CD4-positive, alpha-beta T cell treated with Interleukin-4 for 1 hour (primary cell): ENCODE results near the gene PRSS22.

Experiments
- DNase-seq, 2 donors: peaks; one replicate each; pipeline ENCODE4 v3.0.0-alpha.2; 2020 to 2022

Gene PRSS22

GRCh38 chr16:2811703-2812471 lies 46.1 kb downstream of the PRSS22 start:
- no peak for DNase-seq

GRCh38 chr16:2810651-2811050 lies 47.3 kb downstream of the PRSS22 start:
- no peak for DNase-seq

- no peak for DNase-seq
Measured at GRCh38 chr16:2809149-2809760, 48.7 kb downstream of the PRSS22 start.

GRCh38 chr16:2808181-2808580 lies 49.8 kb downstream of the PRSS22 start:
- no peak for DNase-seq

GRCh38 chr16:2806286-2806685 lies 51.7 kb downstream of the PRSS22 start:
- no peak for DNase-seq

- DNase-seq = no peak
Measured at GRCh38 chr16:2804728-2805127, 53.2 kb downstream of the PRSS22 start.

GRCh38 chr16:2803545-2804195 lies 54.3 kb downstream of the PRSS22 start:
- DNase-seq = no peak
